DND-41 (cell line): ENCODE measurements around the gene CSNK1G1.

Experiments used
- ATAC-seq: fragments of 200-7000 bp; cut with Tn5 transposase; 3 replicates; pipeline ENCODE4 v1.9.1; 2021; ENCODE audit warnings: low read depth; ENCODE audit not compliant: insufficient read depth
- DNase-seq: peaks from one replicate; pipeline ENCODE4 v3.0.0-alpha.2; 2020
- H2AFZ ChIP-seq: 2 replicates; pipeline ENCODE4 v1.6.0; 2012; ENCODE audit warnings: low read depth, low read length
- H3K27ac ChIP-seq: 2 replicates; pipeline ENCODE4 v1.5.1; 2012; ENCODE audit warnings: low read length, inconsistent platforms
- H3K27me3 ChIP-seq: fragments of 200-600 bp; sonication (generic); 2 replicates; pipeline ENCODE4 v1.6.0; 2012; ENCODE audit warnings: low read length, mild to moderate bottlenecking, inconsistent platforms; ENCODE audit not compliant: insufficient read depth, poor library complexity
- H3K36me3 ChIP-seq: 2 replicates; pipeline ENCODE4 v1.5.1; 2012; ENCODE audit warnings: low read length, inconsistent platforms; ENCODE audit not compliant: insufficient read depth
- H3K4me1 ChIP-seq: 2 replicates; pipeline ENCODE4 v1.5.1; 2012; ENCODE audit warnings: mild to moderate bottlenecking, low read length; ENCODE audit not compliant: insufficient read depth
- H3K4me2 ChIP-seq: 2 replicates; pipeline ENCODE4 v1.6.0; 2012; ENCODE audit warnings: mild to moderate bottlenecking, moderate library complexity, low read length, inconsistent platforms; ENCODE audit not compliant: insufficient read depth
- H3K4me3 ChIP-seq, 2 experiments: fragments of 200-600 bp in 1 of 2; shearing (Covaris generic) in 1 of 2; 2 replicates each; pipeline ENCODE4 v1.5.1; 2012 to 2016; ENCODE audit warnings: inconsistent platforms in 2 of 2, low read length in 2 of 2, mild to moderate bottlenecking in 2 of 2, low read depth in 1 of 2, moderate library complexity in 1 of 2
- H3K79me2 ChIP-seq: 2 replicates; pipeline ENCODE4 v1.6.0; 2012; ENCODE audit warnings: low read length, inconsistent platforms; ENCODE audit not compliant: insufficient read depth
- H3K9ac ChIP-seq: 2 replicates; pipeline ENCODE4 v1.6.0; 2012; ENCODE audit warnings: low read depth, mild to moderate bottlenecking, inconsistent platforms, low read length, moderate library complexity
- H3K9me3 ChIP-seq: 2 replicates; pipeline ENCODE4 v1.5.1; 2012; ENCODE audit warnings: low read length, moderate library complexity, mild to moderate bottlenecking, inconsistent platforms; ENCODE audit not compliant: insufficient read depth, severe bottlenecking
- H4K20me1 ChIP-seq: 2 replicates; pipeline ENCODE4 v1.6.0; 2012; ENCODE audit warnings: low read length; ENCODE audit not compliant: insufficient read depth
- CTCF ChIP-seq: IDR thresholded peaks from 2 replicates; pipeline ENCODE4 v1.5.1; 2012; ENCODE audit warnings: borderline replicate concordance, low read length, moderate library complexity, mild to moderate bottlenecking; ENCODE audit not compliant: poor library complexity, severe bottlenecking; ENCODE audit errors: extremely low read depth
- EZH2 ChIP-seq: IDR thresholded peaks from 3 replicates; pipeline ENCODE4 v1.6.1; 2012; ENCODE audit warnings: borderline replicate concordance, low read depth, mild to moderate bottlenecking, moderate library complexity, low read length, inconsistent platforms; ENCODE audit not compliant: severe bottlenecking

Gene CSNK1G1

GRCh38 chr15:64148581-64148980, 207.4 kb downstream of the CSNK1G1 start:
- no peak for DNase-seq
- Histone ChIP-seq H3K9me3 (no peaks in the 10 kb centered on the region), H3K4me3 (no peak overlapping the region), H3K36me3 (peaks cover 6% of the 10 kb centered on the region), H3K79me2 (no peaks in the 10 kb centered on the region), H2AFZ (no peak overlapping the region), H3K27me3 (no peaks in the 10 kb centered on the region), H3K4me1 (peaks cover 8% of the 10 kb centered on the region), H3K4me2 (no peak overlapping the region), H3K27ac (no peak overlapping the region), H3K9ac (no peak overlapping the region), H4K20me1 (no peaks in the 10 kb centered on the region; the same call in 1 of the 2 replicates)
- ATAC-seq: no peak
- TF ChIP-seq CTCF (no peak), EZH2 (no peak)

- no peak overlapping the region for H2AFZ ChIP-seq
- H3K4me3 ChIP-seq: no peak overlapping the region
- peaks cover 10% of the 10 kb centered on the region for H3K36me3 ChIP-seq
- H3K9ac ChIP-seq: no peak overlapping the region
- ATAC-seq (no peak), DNase-seq (no peak)
- H4K20me1 ChIP-seq: no peaks in the 10 kb centered on the region; the same call in 1 of the 2 replicates
- no peak for TF ChIP-seq EZH2
- H3K27me3 ChIP-seq: no peaks in the 10 kb centered on the region
- no peaks in the 10 kb centered on the region for H3K79me2 ChIP-seq
- no peak overlapping the region for H3K27ac ChIP-seq
- H3K9me3 ChIP-seq: no peaks in the 10 kb centered on the region
- peaks cover 4% of the 10 kb centered on the region for H3K4me1 ChIP-seq
- H3K4me2 ChIP-seq: no peak overlapping the region
Measured at GRCh38 chr15:64148168-64148567, 207.8 kb downstream of the CSNK1G1 start.

DNA sequence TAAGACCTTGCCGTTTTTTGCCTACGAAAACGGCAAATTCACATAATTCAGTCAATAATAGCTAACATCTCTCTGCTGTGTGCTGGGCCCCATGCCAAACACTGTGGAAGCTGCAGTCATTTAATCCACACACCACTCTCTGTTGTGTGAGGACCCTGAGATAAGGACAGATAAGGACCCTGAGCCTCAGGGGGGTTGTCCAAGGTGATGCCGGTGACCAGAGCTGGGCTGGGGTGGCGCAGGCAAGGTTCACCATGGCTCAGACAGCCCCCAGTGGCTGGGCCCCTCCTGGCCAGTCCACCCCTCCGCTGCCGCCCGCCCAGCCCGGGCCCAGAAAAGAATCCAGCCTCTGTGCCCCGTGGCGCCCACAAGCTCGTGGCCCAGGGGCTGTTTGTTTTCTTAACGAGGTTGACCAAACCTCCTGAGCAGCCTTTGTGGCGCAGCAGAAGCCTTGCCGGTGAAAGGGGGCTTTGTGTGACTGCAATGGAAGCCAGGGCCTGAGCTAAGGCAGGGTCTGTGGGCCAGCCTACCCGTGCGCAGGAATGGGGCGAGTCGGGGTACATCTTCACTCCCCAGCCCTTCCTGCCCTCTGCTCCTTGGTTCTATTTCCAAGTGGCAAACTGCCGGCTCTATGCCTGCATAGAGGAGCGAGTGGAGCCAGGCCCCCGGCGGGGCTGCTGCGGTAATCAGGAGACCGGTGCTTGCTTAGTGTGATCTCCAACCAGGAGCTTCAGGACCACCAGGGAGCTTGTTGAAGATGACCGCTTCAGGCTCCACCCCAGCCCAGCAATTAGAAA, 208.9 kb downstream of the CSNK1G1 start:
- Histone ChIP-seq H3K27me3 (no peaks in the 10 kb centered on the region), H2AFZ (no peak overlapping the region), H3K27ac (no peak overlapping the region), H3K4me2 (no peak overlapping the region), H3K9me3 (no peaks in the 10 kb centered on the region), H4K20me1 (no peaks in the 10 kb centered on the region; the same call in 1 of the 2 replicates), H3K36me3 (peaks cover 14% of the 10 kb centered on the region), H3K4me1 (no peaks in the 10 kb centered on the region), H3K4me3 (no peak overlapping the region), H3K79me2 (no peaks in the 10 kb centered on the region), H3K9ac (no peak overlapping the region)
- DNase-seq (no peak), ATAC-seq (no peak)
- TF ChIP-seq CTCF (no peak), EZH2 (no peak)

DNA sequence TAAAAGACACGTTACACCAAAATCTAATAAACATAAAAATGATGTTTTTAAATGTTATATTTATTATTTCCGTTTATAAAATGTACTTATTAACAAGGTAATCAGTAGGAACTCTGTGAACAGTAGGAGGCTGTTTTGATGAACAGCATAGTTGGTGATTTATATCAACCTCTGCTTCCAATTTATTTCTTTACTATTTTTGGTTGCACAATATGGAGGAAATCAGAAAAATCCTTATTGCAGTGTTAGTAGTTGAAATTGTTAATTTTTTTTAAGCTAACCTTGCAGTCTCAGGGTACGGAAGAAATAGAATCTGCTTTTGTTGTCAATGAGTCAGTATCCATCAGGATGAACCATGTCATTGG, 209.5 kb downstream of the CSNK1G1 start:
- H3K79me2 ChIP-seq: no peaks in the 10 kb centered on the region
- no peaks in the 10 kb centered on the region for H3K9me3 ChIP-seq
- H3K27me3 ChIP-seq: no peaks in the 10 kb centered on the region
- no peak for ATAC-seq
- H3K4me1 ChIP-seq: no peaks in the 10 kb centered on the region
- no peak overlapping the region for H3K9ac ChIP-seq
- no peak overlapping the region for H3K4me2 ChIP-seq
- H3K27ac ChIP-seq: no peak overlapping the region
- H2AFZ ChIP-seq: no peak overlapping the region
- no peak for DNase-seq
- peaks cover 19% of the 10 kb centered on the region for H3K36me3 ChIP-seq
- H4K20me1 ChIP-seq: no peaks in the 10 kb centered on the region; the same call in 1 of the 2 replicates
- TF ChIP-seq EZH2 (no peak), CTCF (no peak)
- H3K4me3 ChIP-seq: no peak overlapping the region
